Esophagus muscularis mucosa (tissue), 3 donors: ENCODE data around the gene DIP2C.

Source experiments
- CTCF ChIP-seq, 3 experiments: fragments of 200-600 bp in 2 of 3; fragments of 450-650 bp in 1 of 3; sonication (generic) in 2 of 3; IDR thresholded peaks; one replicate each; pipeline ENCODE4 v1.5.1; 2017 to 2019; ENCODE audit warnings: antibody characterized with exemption in 3 of 3, mild to moderate bottlenecking in 2 of 3, moderate library complexity in 1 of 3
- POLR2A ChIP-seq: fragments of 450-650 bp; IDR thresholded peaks from one replicate; pipeline ENCODE4 v1.6.1; 2017; ENCODE audit warnings: antibody characterized with exemption, moderate library complexity, mild to moderate bottlenecking, low read depth

GRCh38 chr10:278707-279106 lies 410.8 kb downstream of the DIP2C start:
- TF ChIP-seq POLR2A, result no peak
- TF ChIP-seq CTCF (IDR thresholded peaks at IDR 0.05), result no peak
